Measurements from ENCODE around the gene GOSR1.
"Not testable (repeated sequence)": the region's sequence is repeated elsewhere in the genome, so short reads cannot be mapped to it uniquely, and the experiment has no call there.

Gene GOSR1

DNA sequence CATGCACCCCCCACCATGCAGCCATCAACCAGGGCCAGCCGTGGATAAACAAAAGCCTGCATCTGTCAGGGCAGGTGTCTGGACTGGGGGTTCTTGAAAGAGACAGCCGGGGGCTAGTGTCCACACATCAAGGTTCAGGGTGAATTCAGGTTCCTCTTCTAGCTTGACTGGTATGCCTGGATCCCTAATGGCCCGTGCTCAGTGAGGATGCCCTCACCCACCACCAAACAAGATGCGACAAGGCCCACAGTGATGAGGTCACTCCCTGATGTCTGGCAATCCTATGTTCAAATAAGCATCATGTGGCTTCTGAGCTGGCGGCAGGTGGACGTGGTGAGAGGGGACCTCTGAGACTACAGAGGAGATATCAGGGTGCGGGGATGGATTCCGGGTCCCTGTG is 64.6 kb downstream of the GOSR1 start:
- Histone ChIP-seq H3K4me1 (ENCODE audit: control insufficient read depth, insufficient read depth, low read length) (no peaks in the 10 kb centered on the region), H3K27me3 (ENCODE audit: control insufficient read depth, insufficient read depth, low read length) (no peaks in the 10 kb centered on the region), H3K9me3 (ENCODE audit: control insufficient read depth, insufficient read depth, low read length) (no peaks in the 10 kb centered on the region), H3K36me3 (ENCODE audit: control insufficient read depth, insufficient read depth, low read length) (no peaks in the 10 kb centered on the region), H3K4me3 (ENCODE audit: low read length) (no peak overlapping the region), H3K27ac (ENCODE audit: low read length) (no peak overlapping the region)
- no peak for DNase-seq (ENCODE audit: low read depth, low spot score)
- WGBS (ENCODE audit: insufficient coverage, insufficient read length) = no CpG with 5 or more reads among the region's 8 CpGs

DNA sequence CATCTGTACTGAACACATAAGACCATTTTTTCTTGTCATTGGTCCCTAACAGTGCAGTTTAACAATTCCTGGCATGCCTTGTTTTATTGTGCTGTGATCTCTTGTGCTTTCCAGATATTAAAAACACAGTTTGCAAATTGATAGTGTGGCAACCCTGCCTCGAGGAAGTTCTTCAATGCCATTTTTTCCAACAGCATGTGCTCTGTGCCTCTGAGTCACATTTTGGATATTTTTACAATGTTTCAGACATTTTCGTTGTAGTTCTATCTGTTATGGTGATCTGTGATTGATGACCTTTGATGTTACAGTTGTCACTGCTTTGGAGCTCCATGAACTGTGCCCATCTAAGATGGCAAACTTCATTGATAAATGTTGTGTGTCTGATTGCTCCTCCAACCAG is 66.2 kb downstream of the GOSR1 start:
- H3K9me3 ChIP-seq (ENCODE audit: control insufficient read depth, insufficient read depth, low read length) = no peaks in the 10 kb centered on the region
- no CpG with 5 or more reads among the region's 2 CpGs for whole genome bisulfite sequencing (ENCODE audit: insufficient coverage, insufficient read length)
- H3K27ac ChIP-seq (ENCODE audit: low read length) = no peak overlapping the region
- H3K27me3 ChIP-seq (ENCODE audit: control insufficient read depth, insufficient read depth, low read length) = no peaks in the 10 kb centered on the region
- no peaks in the 10 kb centered on the region for H3K36me3 ChIP-seq (ENCODE audit: control insufficient read depth, insufficient read depth, low read length)
- no peak for DNase-seq (ENCODE audit: low read depth, low spot score)
- no peak overlapping the region for H3K4me3 ChIP-seq (ENCODE audit: low read length)
- no peaks in the 10 kb centered on the region for H3K4me1 ChIP-seq (ENCODE audit: control insufficient read depth, insufficient read depth, low read length)

DNA sequence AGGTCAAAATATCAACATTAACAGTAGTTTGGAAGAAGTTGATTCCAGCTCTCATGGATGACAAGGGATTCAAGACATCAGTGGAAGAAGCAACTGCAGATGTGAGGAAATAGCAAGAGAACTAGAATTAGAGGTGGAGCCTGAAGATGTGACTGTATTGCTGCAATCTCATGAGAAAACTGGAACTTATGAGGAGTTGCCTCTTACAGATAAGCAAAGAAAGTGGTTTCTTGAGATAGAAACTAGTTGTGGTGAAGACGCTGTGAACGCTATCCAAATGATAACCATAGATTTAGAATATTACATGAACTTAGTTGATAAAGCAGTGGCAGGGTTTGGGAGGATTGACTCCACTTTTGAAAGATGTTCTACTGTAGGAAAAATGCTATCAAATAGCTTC is 67.8 kb downstream of the GOSR1 start:
- Histone ChIP-seq H3K9me3 (ENCODE audit: control insufficient read depth, insufficient read depth, low read length) (no peaks in the 10 kb centered on the region), H3K4me3 (ENCODE audit: low read length) (no peak overlapping the region), H3K27ac (ENCODE audit: low read length) (no peak overlapping the region), H3K27me3 (ENCODE audit: control insufficient read depth, insufficient read depth, low read length) (no peaks in the 10 kb centered on the region), H3K36me3 (ENCODE audit: control insufficient read depth, insufficient read depth, low read length) (no peaks in the 10 kb centered on the region), H3K4me1 (ENCODE audit: control insufficient read depth, insufficient read depth, low read length) (no peaks in the 10 kb centered on the region)
- WGBS (ENCODE audit: insufficient coverage, insufficient read length) = no CpG with 5 or more reads among the region's 2 CpGs
- no peak for DNase-seq (ENCODE audit: low read depth, low spot score)

DNA sequence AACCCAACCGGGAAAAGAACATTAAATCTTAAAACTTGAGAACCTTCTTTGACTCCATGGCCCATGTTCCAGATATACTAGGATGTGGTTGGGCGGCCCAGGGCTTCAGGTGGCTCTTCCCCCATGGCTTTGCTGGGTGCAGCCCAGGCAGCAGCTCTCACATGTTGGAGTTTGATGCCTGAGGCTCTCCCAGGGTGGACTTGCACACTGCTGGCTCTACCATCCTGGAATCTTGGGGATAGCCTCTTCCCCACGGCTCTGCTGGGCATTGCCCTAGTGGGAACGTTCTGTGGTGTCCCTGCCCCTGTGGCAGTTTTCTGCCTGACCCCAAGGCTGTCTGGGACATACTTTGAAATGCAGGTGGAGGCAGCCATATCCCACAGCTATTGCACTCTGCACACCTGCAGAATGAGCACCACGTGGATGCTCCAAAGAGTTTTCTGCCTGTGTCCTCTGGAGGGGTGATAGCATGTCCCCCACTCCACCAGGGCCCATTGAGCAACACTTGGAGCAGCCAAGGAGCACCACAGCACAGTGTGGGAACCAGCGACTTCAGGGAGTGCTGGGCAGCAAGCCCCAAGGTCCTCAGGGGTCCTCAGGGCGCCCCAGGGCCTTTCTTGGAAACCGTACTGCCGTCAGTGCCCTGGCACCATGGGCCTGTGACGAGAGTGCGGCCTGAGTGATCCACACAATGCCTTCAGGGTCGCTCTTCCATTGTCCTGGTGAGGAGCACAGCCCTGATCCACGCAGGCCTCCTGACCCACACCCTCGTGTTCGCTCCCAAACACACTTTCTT is 70.8 kb downstream of the GOSR1 start:
- Histone ChIP-seq H3K4me3 (ENCODE audit: low read length) (no peak overlapping the region), H3K4me1 (ENCODE audit: control insufficient read depth, insufficient read depth, low read length) (no peaks in the 10 kb centered on the region), H3K27ac (ENCODE audit: low read length) (no peak overlapping the region), H3K36me3 (ENCODE audit: control insufficient read depth, insufficient read depth, low read length) (no peaks in the 10 kb centered on the region), H3K27me3 (ENCODE audit: control insufficient read depth, insufficient read depth, low read length) (no peaks in the 10 kb centered on the region), H3K9me3 (ENCODE audit: control insufficient read depth, insufficient read depth, low read length) (no peaks in the 10 kb centered on the region)
- no CpG with 5 or more reads among the region's 15 CpGs for WGBS (ENCODE audit: insufficient coverage, insufficient read length)
- no peak for DNase-seq (ENCODE audit: low read depth, low spot score)

DNA sequence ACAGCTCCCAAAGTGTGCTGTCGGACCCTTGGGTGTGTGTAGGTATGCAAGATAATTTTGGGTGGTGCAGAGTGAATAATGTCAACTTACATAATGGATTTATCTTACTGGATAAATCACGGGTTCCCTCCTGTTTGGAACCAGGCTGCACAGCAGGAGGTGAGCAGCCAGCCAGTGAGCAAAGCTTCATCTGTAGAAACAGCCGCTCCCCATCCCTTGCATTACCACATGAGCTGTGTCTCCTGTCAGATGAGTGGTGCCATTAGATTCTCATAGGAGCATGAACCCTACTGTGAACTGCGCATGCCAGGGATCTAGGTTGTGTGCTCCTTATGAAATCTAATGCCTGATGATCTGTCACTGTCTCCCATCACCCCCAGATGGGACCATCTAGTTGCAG is 72.0 kb downstream of the GOSR1 start:
- not testable (repeated sequence) for H3K4me3 ChIP-seq (ENCODE audit: low read length); H3K9me3 ChIP-seq (ENCODE audit: control insufficient read depth, insufficient read depth, low read length); H3K27ac ChIP-seq (ENCODE audit: low read length); H3K27me3 ChIP-seq (ENCODE audit: control insufficient read depth, insufficient read depth, low read length); H3K4me1 ChIP-seq (ENCODE audit: control insufficient read depth, insufficient read depth, low read length); DNase-seq (ENCODE audit: low read depth, low spot score); H3K36me3 ChIP-seq (ENCODE audit: control insufficient read depth, insufficient read depth, low read length)
- no CpG with 5 or more reads among the region's 4 CpGs for WGBS (ENCODE audit: insufficient coverage, insufficient read length)

DNA sequence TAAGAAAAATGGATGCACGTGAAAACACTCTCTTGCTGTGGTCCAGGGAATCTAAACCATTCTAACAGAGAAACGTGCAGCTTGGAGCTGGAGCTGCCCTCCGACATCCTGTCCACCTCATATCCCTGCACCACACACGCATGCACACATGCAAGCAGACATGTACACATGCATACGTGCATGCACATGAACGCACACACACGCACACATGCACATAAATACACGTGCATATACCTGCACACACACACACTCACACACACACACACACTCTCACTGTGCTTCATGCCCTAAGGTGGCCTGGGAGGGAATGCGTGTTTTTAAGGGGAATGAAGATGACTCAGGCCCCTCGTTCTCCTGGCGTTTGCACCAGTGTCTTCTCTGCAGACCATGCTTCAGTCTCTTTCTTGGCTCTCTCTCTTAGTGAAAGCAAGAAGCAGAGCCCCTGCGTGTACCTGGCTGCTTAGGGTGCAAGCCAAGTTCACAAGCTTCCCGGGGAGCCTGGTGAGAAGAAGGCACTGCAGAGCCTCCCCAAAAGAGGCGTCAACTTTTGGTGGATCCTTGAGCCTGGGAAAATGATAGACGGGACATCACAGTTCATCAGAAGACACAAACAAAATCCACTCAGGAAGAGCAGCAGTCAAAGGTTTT is 72.8 kb downstream of the GOSR1 start:
- no peaks in the 10 kb centered on the region for H3K9me3 ChIP-seq (ENCODE audit: control insufficient read depth, insufficient read depth, low read length)
- no peaks in the 10 kb centered on the region for H3K36me3 ChIP-seq (ENCODE audit: control insufficient read depth, insufficient read depth, low read length)
- H3K27me3 ChIP-seq (ENCODE audit: control insufficient read depth, insufficient read depth, low read length) = no peaks in the 10 kb centered on the region
- H3K4me1 ChIP-seq (ENCODE audit: control insufficient read depth, insufficient read depth, low read length) = no peaks in the 10 kb centered on the region
- no CpG with 5 or more reads among the region's 15 CpGs for WGBS (ENCODE audit: insufficient coverage, insufficient read length)
- no peak overlapping the region for H3K27ac ChIP-seq (ENCODE audit: low read length)
- DNase-seq (ENCODE audit: low read depth, low spot score) = no peak
- no peak overlapping the region for H3K4me3 ChIP-seq (ENCODE audit: low read length)

DNA sequence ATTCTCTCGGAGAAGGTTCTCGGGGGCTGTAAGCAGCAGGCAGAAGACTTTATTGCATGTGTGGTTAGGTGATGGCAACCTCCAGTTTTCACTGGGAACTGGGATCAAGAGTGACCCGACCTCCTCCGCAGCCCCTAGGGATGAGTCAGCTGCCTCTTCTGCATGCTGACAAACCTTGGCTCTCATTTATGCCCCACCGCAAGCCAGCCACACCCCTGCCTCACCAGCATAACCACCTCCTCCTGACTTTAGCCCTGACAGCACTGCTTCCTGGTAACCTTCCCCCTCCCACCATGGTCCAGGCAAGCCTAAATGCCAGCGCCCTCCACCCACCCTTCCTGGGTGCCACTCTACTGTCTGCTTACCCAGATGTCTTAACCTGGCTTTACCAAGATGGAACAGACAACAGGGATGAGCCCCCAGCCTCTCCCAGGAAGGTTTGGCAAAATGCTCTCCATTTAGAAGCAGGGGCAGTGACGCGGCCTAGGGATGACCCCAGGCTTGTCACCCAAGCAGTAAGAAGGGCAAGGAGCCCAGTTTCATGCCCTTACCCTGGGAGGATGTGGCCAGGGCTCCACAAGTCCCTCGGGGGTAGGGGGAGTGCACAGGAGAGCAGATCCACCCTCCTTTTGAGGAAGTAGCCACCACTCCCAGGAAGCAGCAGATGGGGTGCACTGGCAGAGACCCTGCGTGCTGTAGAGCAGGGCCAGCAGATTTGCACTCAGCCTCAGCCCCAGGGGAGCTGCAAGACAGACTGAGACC is 73.5 kb downstream of the GOSR1 start:
- Histone ChIP-seq H3K9me3 (ENCODE audit: control insufficient read depth, insufficient read depth, low read length) (no peaks in the 10 kb centered on the region), H3K27ac (ENCODE audit: low read length) (no peak overlapping the region), H3K4me3 (ENCODE audit: low read length) (no peak overlapping the region), H3K36me3 (ENCODE audit: control insufficient read depth, insufficient read depth, low read length) (no peaks in the 10 kb centered on the region), H3K27me3 (ENCODE audit: control insufficient read depth, insufficient read depth, low read length) (no peaks in the 10 kb centered on the region), H3K4me1 (ENCODE audit: control insufficient read depth, insufficient read depth, low read length) (no peaks in the 10 kb centered on the region)
- WGBS (ENCODE audit: insufficient coverage, insufficient read length) = no CpG with 5 or more reads among the region's 10 CpGs
- DNase-seq (ENCODE audit: low read depth, low spot score) = no peak

DNA sequence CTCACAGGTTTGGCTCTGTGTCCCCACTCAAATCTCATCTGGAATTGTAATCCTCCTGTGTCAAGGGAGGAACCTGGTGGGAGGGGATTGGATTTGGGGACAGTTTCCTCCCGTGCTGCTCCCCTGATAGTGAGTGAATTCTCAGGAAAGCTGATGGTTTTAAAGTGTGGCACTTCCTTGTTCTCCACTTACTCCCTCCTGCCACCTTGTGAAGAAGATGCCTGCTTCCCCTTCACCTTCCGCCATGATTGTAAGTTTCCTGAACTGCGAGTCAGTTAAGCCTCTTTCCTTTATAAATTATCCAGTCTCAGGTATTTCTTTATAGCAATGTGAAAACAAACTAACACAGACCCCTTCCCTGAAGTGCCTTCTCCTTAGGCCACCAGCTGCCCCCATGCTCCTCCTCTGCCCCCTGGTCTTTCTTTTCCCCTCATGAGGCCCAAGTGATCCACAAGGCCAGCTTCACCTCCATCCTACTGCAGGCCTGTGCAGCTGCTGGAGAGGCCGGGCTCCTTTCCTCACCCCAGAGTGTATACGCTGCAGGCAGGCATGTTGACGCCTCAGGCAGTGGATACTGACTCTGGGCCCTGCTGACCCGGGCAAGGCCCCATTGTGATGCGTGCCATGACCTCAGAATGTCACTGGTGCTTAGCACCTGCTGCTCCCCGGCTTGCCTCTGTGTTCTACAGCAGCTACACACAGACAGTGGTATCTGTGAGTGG is 74.2 kb downstream of the GOSR1 start:
- not testable (repeated sequence) for H3K4me3 ChIP-seq (ENCODE audit: low read length); H3K36me3 ChIP-seq (ENCODE audit: control insufficient read depth, insufficient read depth, low read length); DNase-seq (ENCODE audit: low read depth, low spot score); H3K27me3 ChIP-seq (ENCODE audit: control insufficient read depth, insufficient read depth, low read length); H3K27ac ChIP-seq (ENCODE audit: low read length); H3K4me1 ChIP-seq (ENCODE audit: control insufficient read depth, insufficient read depth, low read length); H3K9me3 ChIP-seq (ENCODE audit: control insufficient read depth, insufficient read depth, low read length)
- WGBS (ENCODE audit: insufficient coverage, insufficient read length) = no CpG with 5 or more reads among the region's 9 CpGs

DNA sequence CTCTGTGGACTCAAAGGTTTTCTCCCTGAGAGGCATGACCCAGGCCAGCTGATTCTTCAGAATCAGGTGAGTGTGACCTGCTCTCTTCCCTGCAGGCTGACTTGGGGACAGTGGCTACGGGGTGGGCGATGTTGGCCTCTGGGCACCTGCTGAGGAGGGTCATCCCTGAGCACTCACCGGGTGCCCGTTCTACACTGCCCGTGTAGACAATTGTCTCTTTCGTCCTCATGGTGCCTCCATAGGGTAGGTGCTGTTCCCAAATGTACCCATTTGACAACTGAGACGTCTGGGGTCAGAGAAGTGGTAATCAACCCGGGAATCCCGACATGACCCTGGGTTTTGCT is 74.8 kb downstream of the GOSR1 start:
- no peaks in the 10 kb centered on the region for H3K36me3 ChIP-seq (ENCODE audit: control insufficient read depth, insufficient read depth, low read length)
- H3K4me3 ChIP-seq (ENCODE audit: low read length) = no peak overlapping the region
- no peaks in the 10 kb centered on the region for H3K9me3 ChIP-seq (ENCODE audit: control insufficient read depth, insufficient read depth, low read length)
- WGBS (ENCODE audit: insufficient coverage, insufficient read length) = no CpG with 5 or more reads among the region's 9 CpGs
- H3K4me1 ChIP-seq (ENCODE audit: control insufficient read depth, insufficient read depth, low read length) = no peaks in the 10 kb centered on the region
- no peak overlapping the region for H3K27ac ChIP-seq (ENCODE audit: low read length)
- no peak for DNase-seq (ENCODE audit: low read depth, low spot score)
- no peaks in the 10 kb centered on the region for H3K27me3 ChIP-seq (ENCODE audit: control insufficient read depth, insufficient read depth, low read length)

DNA sequence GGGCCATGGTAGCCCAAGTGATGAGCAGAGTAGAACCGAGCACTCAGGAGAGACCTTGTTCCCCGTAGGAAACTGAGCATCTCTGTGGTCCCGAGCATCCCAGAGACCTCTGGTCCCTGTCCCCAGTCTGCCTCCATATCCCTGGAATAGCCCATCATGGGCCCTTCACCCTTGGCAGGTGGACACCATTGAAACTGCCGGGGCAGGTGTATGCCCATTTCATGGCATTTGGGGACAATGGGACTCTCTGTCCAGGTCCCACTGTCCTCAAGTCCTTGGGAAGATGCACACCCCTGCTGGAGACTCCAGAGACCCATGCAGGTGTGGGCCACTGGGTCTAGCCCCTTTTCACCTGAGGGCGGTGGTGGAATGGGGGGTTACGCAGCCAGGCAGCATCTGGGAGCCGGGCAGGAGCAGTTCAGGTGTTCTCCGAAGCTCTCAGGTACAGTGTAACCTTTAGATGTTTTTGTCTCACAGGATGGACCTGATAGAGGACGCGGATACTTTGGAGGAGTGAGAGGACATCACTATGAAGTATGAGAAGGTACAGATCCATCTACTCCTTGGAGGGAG is 75.9 kb downstream of the GOSR1 start:
- no CpG with 5 or more reads among the region's 10 CpGs for WGBS (ENCODE audit: insufficient coverage, insufficient read length)
- DNase-seq (ENCODE audit: low read depth, low spot score) = no peak

More for the DNA sequence above, 75.9 kb downstream of the GOSR1 start:
- H3K36me3 ChIP-seq (ENCODE audit: control insufficient read depth, insufficient read depth, low read length) = no peaks in the 10 kb centered on the region
- no peak overlapping the region for H3K27ac ChIP-seq (ENCODE audit: low read length)
- no peaks in the 10 kb centered on the region for H3K27me3 ChIP-seq (ENCODE audit: control insufficient read depth, insufficient read depth, low read length)
- no peaks in the 10 kb centered on the region for H3K9me3 ChIP-seq (ENCODE audit: control insufficient read depth, insufficient read depth, low read length)
- no peaks in the 10 kb centered on the region for H3K4me1 ChIP-seq (ENCODE audit: control insufficient read depth, insufficient read depth, low read length)
- H3K4me3 ChIP-seq (ENCODE audit: low read length) = no peak overlapping the region

Measured in iPS DF 6.9 (cell line).